ENCODE measurements around the gene GPR6.

GPR6 gene

DNA sequence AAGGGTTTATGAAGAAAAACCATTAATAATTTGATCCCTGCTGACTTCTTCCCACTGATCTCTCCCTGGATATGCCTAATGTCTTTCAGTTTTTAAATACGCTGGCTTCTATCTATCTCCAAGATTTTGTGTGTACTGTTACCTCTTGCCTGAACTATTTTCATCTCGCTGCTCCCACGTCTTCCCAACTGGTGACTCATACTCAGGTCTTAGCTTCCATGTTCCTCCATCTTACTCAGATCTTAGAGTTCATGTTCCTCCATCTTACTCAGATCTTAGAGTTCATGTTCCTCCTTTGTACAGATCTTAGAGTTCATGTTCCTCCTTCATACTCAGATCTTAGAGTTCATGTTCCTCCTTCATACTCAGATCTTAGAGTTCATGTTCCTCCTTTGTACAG is 21.6 kb downstream of the GPR6 start:
- Histone ChIP-seq H2BK5ac (ENCODE audit: low read length) (no peak overlapping the region), H2BK15ac (ENCODE audit: low read length) (no peak overlapping the region)
- WGBS, 2 donors (ENCODE audit: extremely low coverage in 2 of 2, insufficient read length in 2 of 2, insufficient replicate concordance in 1 of 2), result no CpG with 5 or more reads among the region's 3 CpGs

DNA sequence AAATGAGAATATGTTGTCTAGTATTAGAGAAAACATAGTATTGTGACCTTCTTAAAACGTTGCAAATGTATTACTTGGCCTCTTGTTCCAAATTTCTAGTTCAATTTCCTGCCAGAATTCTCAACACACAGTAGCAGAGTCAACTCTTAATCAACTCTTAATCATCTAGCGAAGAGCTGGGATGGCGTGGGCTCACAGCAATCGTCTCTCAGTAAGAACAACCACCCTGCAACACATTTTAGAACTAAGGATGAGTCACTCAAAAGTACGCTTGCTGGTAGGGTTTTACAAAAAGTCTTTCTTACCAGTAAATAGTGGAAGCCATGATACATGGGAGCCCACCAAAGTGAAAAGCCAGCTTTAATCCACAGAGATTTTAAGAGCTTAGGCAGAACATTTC is 24.6 kb downstream of the GPR6 start:
- H4K91ac ChIP-seq (ENCODE audit: low read depth, low read length, poor library complexity), result no peak overlapping the region
- H3K4me1 ChIP-seq (ENCODE audit: control insufficient read depth in 2 of 2, insufficient read depth in 1 of 2, low read depth in 1 of 2, low read length in 2 of 2), result no peaks in the 10 kb centered on the region
- no peak overlapping the region for H2BK5ac ChIP-seq (ENCODE audit: low read length)
- no peak overlapping the region for H3K4me3 ChIP-seq (ENCODE audit: low read length in 2 of 2)
- peaks cover 0 to 1% of the 10 kb centered on the region in 2 donors for H3K36me3 ChIP-seq (replicated peaks in 1 of 2; ENCODE audit: control insufficient read depth in 2 of 2, insufficient read depth in 2 of 2, low read length in 2 of 2)
- H2BK15ac ChIP-seq (ENCODE audit: low read length), result no peak overlapping the region
- H2BK120ac ChIP-seq (ENCODE audit: low read depth, low read length), result no peak overlapping the region
- H2BK12ac ChIP-seq (ENCODE audit: low read length), result no peak overlapping the region
- no peaks in the 10 kb centered on the region for H3K9me3 ChIP-seq (replicated peaks in 1 of 2; ENCODE audit: control insufficient read depth in 2 of 2, insufficient read depth in 1 of 2, low read depth in 1 of 2, low read length in 2 of 2)
- no peaks in the 10 kb centered on the region for H3K79me1 ChIP-seq (ENCODE audit: low read depth, low read length)
- no peak overlapping the region for H2AK5ac ChIP-seq (ENCODE audit: low read depth, low read length)
- H3K4ac ChIP-seq (ENCODE audit: low read length), result no peak overlapping the region
- no peak overlapping the region for H3K9ac ChIP-seq (ENCODE audit: low read depth, low read length, poor library complexity)
- no peaks in the 10 kb centered on the region for H3K27me3 ChIP-seq (ENCODE audit: control insufficient read depth in 3 of 3, insufficient read depth in 3 of 3, low read depth in 1 of 3, low read length in 3 of 3)
- H3K23ac ChIP-seq (ENCODE audit: low read depth, low read length, poor library complexity), result no peak overlapping the region
- H3K4me2 ChIP-seq (ENCODE audit: insufficient read depth, low read length, poor library complexity, severe bottlenecking), result no peak overlapping the region
- no peak overlapping the region for H3K14ac ChIP-seq (ENCODE audit: low read length)
- no peak for DNase-seq (ENCODE audit: low spot score)
- no peak overlapping the region for H4K8ac ChIP-seq (ENCODE audit: low read depth, low read length)
- no CpG with 5 or more reads among the region's 5 CpGs for WGBS, 2 donors (ENCODE audit: extremely low coverage in 2 of 2, insufficient read length in 2 of 2, insufficient replicate concordance in 1 of 2)
- H3K18ac ChIP-seq (ENCODE audit: low read length), result no peak overlapping the region
- no peak overlapping the region for H2AFZ ChIP-seq (ENCODE audit: low read length)
- no peak overlapping the region for H3K27ac ChIP-seq (replicated peaks; ENCODE audit: low read length)

More for the DNA sequence above, 21.6 kb downstream of the GPR6 start:
- Histone ChIP-seq H3K18ac (ENCODE audit: low read length) (no peak overlapping the region), H3K9ac (ENCODE audit: low read depth, low read length, poor library complexity) (no peak overlapping the region), H2BK12ac (ENCODE audit: low read length) (no peak overlapping the region), H2AK5ac (ENCODE audit: low read depth, low read length) (no peak overlapping the region), H3K79me1 (ENCODE audit: low read depth, low read length) (no peaks in the 10 kb centered on the region), H3K9me3 (replicated peaks in 1 of 2; ENCODE audit: control insufficient read depth in 2 of 2, insufficient read depth in 1 of 2, low read depth in 1 of 2, low read length in 2 of 2) (no peaks in the 10 kb centered on the region), H4K91ac (ENCODE audit: low read depth, low read length, poor library complexity) (no peak overlapping the region), H3K4me2 (ENCODE audit: insufficient read depth, low read length, poor library complexity, severe bottlenecking) (no peak overlapping the region), H3K23ac (ENCODE audit: low read depth, low read length, poor library complexity) (no peak overlapping the region), H3K4me3 (ENCODE audit: low read length in 2 of 2) (no peak overlapping the region), H3K14ac (ENCODE audit: low read length) (no peak overlapping the region), H3K27ac (replicated peaks; ENCODE audit: low read length) (no peak overlapping the region), H4K8ac (ENCODE audit: low read depth, low read length) (no peak overlapping the region), H2BK120ac (ENCODE audit: low read depth, low read length) (no peak overlapping the region), H3K4me1 (ENCODE audit: control insufficient read depth in 2 of 2, insufficient read depth in 1 of 2, low read depth in 1 of 2, low read length in 2 of 2) (no peaks in the 10 kb centered on the region), H3K4ac (ENCODE audit: low read length) (no peak overlapping the region), H3K36me3 (replicated peaks in 1 of 2; ENCODE audit: control insufficient read depth in 2 of 2, insufficient read depth in 2 of 2, low read length in 2 of 2) (peaks cover 0 to 1% of the 10 kb centered on the region in 2 donors), H3K27me3 (ENCODE audit: control insufficient read depth in 3 of 3, insufficient read depth in 3 of 3, low read depth in 1 of 3, low read length in 3 of 3) (no peaks in the 10 kb centered on the region), H2AFZ (ENCODE audit: low read length) (no peak overlapping the region)
- DNase-seq (ENCODE audit: low spot score), result no peak

DNA sequence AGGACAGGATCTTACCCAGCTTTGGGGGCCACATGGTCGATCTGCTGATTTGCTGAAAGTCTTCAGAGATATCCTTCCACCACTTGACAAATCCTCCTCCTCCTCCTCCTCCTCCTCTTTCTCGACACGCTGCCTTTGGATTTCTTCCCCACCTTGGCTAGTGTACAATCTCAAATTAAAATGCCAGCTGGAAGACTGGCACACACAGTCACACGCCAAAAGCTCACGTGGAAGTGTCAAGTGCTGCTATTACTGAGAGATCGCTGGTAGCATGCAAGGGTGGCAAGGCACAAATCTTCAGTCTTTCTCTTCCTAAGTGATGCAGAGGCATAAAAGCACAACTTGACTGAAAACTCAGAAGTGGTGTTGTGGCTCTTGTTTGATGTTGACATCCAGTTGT is 35.3 kb downstream of the GPR6 start:
- Histone ChIP-seq H3K9me3 (replicated peaks in 1 of 2; ENCODE audit: control insufficient read depth in 2 of 2, insufficient read depth in 1 of 2, low read depth in 1 of 2, low read length in 2 of 2) (peaks cover 0 to 2% of the 10 kb centered on the region in 2 donors), H3K23ac (ENCODE audit: low read depth, low read length, poor library complexity) (no peak overlapping the region), H2BK120ac (ENCODE audit: low read depth, low read length) (no peak overlapping the region), H2BK15ac (ENCODE audit: low read length) (no peak overlapping the region), H4K8ac (ENCODE audit: low read depth, low read length) (no peak overlapping the region), H3K36me3 (replicated peaks in 1 of 2; ENCODE audit: control insufficient read depth in 2 of 2, insufficient read depth in 2 of 2, low read length in 2 of 2) (no peaks in the 10 kb centered on the region), H3K9ac (ENCODE audit: low read depth, low read length, poor library complexity) (no peak overlapping the region), H4K91ac (ENCODE audit: low read depth, low read length, poor library complexity) (no peak overlapping the region), H3K79me1 (ENCODE audit: low read depth, low read length) (no peaks in the 10 kb centered on the region), H3K27ac (replicated peaks; ENCODE audit: low read length) (no peak overlapping the region), H2AK5ac (ENCODE audit: low read depth, low read length) (no peak overlapping the region), H3K18ac (ENCODE audit: low read length) (no peak overlapping the region), H3K4me2 (ENCODE audit: insufficient read depth, low read length, poor library complexity, severe bottlenecking) (no peak overlapping the region), H3K4me3 (ENCODE audit: low read length in 2 of 2) (no peak overlapping the region), H3K4me1 (ENCODE audit: control insufficient read depth in 2 of 2, insufficient read depth in 1 of 2, low read depth in 1 of 2, low read length in 2 of 2) (peaks cover 0 to 6% of the 10 kb centered on the region in 2 donors), H2BK12ac (ENCODE audit: low read length) (no peak overlapping the region), H3K4ac (ENCODE audit: low read length) (no peak overlapping the region), H3K14ac (ENCODE audit: low read length) (no peak overlapping the region), H2BK5ac (ENCODE audit: low read length) (no peak overlapping the region), H2AFZ (ENCODE audit: low read length) (no peak overlapping the region), H3K27me3 (ENCODE audit: control insufficient read depth in 3 of 3, insufficient read depth in 3 of 3, low read depth in 1 of 3, low read length in 3 of 3) (no peaks in the 10 kb centered on the region)
- no CpG with 5 or more reads among the region's 6 CpGs for WGBS, 2 donors (ENCODE audit: extremely low coverage in 2 of 2, insufficient read length in 2 of 2, insufficient replicate concordance in 1 of 2)
- no peak for DNase-seq (ENCODE audit: low spot score)

DNA sequence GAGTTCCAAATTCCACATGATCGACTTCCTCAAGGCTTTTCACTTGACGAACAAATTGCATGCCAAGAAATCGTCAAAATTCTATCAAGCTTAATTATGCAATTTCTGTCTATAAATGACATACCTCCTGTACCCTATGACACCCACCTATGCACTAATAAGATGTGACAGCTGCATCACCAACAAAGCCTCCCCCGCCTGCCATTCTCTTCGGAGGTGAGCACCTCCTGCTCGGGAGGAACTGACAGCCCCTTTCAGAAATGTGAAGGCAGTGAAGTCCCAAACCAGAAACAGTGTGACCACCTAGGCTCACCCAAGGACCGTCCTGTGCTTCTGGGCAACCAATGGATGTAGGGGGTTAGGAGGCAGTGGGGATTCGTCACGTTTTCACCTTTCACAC is 37.1 kb downstream of the GPR6 start:
- Histone ChIP-seq H2BK120ac (ENCODE audit: low read depth, low read length) (no peak overlapping the region), H3K9me3 (replicated peaks in 1 of 2; ENCODE audit: control insufficient read depth in 2 of 2, insufficient read depth in 1 of 2, low read depth in 1 of 2, low read length in 2 of 2) (peaks cover 0 to 2% of the 10 kb centered on the region in 2 donors), H2AFZ (ENCODE audit: low read length) (no peak overlapping the region), H3K9ac (ENCODE audit: low read depth, low read length, poor library complexity) (no peak overlapping the region), H3K79me1 (ENCODE audit: low read depth, low read length) (no peaks in the 10 kb centered on the region), H2BK12ac (ENCODE audit: low read length) (no peak overlapping the region), H3K4ac (ENCODE audit: low read length) (no peak overlapping the region), H3K4me3 (ENCODE audit: low read length in 2 of 2) (no peak overlapping the region), H3K36me3 (replicated peaks in 1 of 2; ENCODE audit: control insufficient read depth in 2 of 2, insufficient read depth in 2 of 2, low read length in 2 of 2) (no peaks in the 10 kb centered on the region), H3K27me3 (ENCODE audit: control insufficient read depth in 3 of 3, insufficient read depth in 3 of 3, low read depth in 1 of 3, low read length in 3 of 3) (no peaks in the 10 kb centered on the region), H4K91ac (ENCODE audit: low read depth, low read length, poor library complexity) (no peak overlapping the region), H4K8ac (ENCODE audit: low read depth, low read length) (no peak overlapping the region), H3K4me1 (ENCODE audit: control insufficient read depth in 2 of 2, insufficient read depth in 1 of 2, low read depth in 1 of 2, low read length in 2 of 2) (peaks cover 0 to 6% of the 10 kb centered on the region in 2 donors), H3K14ac (ENCODE audit: low read length) (no peak overlapping the region), H2BK5ac (ENCODE audit: low read length) (no peak overlapping the region), H2AK5ac (ENCODE audit: low read depth, low read length) (no peak overlapping the region), H2BK15ac (ENCODE audit: low read length) (no peak overlapping the region), H3K4me2 (ENCODE audit: insufficient read depth, low read length, poor library complexity, severe bottlenecking) (no peak overlapping the region), H3K18ac (ENCODE audit: low read length) (no peak overlapping the region), H3K23ac (ENCODE audit: low read depth, low read length, poor library complexity) (no peak overlapping the region), H3K27ac (replicated peaks; ENCODE audit: low read length) (no peak overlapping the region)
- no peak for DNase-seq (ENCODE audit: low spot score)
- no CpG with 5 or more reads among the region's 9 CpGs for WGBS, 2 donors (ENCODE audit: extremely low coverage in 2 of 2, insufficient read length in 2 of 2, insufficient replicate concordance in 1 of 2)

Measured in neuronal stem cell (in vitro differentiated cells).